SHP77 (cell line): ENCODE data around the gene MAST3.
A peak's percentile ranks its signal among the peaks of the same experiment; 100 is the strongest.
"Not testable (repeated sequence)": the region's sequence is repeated elsewhere in the genome, so short reads cannot be mapped to it uniquely, and the experiment has no call there.

Source experiments
- DNase-seq, 2 experiments: peaks; one replicate each; lab custom pipeline; 2025; lab: John Stamatoyannopoulos, UW

The MAST3 gene

GRCh38 chr19:18086590-18087138, 10.9 kb upstream of the MAST3 start, which contains the start of gene IL12RB1:
IL12RB1 (minus strand) TSS chr19:18086934; CDS start chr19:18086823, 111 bp downstream.
- no peak for DNase-seq

- DNase-seq: not testable (repeated sequence)
Measured at GRCh38 chr19:18089096-18089541, 8.5 kb upstream of the MAST3 start.

- no peak for DNase-seq
Measured at GRCh38 chr19:18089726-18090125, 7.9 kb upstream of the MAST3 start.

GRCh38 chr19:18090545-18091216, 6.9 kb upstream of the MAST3 start:
- DNase-seq: no peak

GRCh38 chr19:18091217-18091608, 6.4 kb upstream of the MAST3 start:
- DNase-seq: no peak

- peak in 1 of 2 experiments; percentile 7 for DNase-seq
Measured at GRCh38 chr19:18093439-18094161, 4.0 kb upstream of the MAST3 start.

- DNase-seq: no peak
Measured at GRCh38 chr19:18096258-18096657, 1.3 kb upstream of the MAST3 start.

- DNase-seq: no peak
Measured at GRCh38 chr19:18097993-18098890, 664 bp downstream of the MAST3 start.

- no peak for DNase-seq
Measured at GRCh38 chr19:18098891-18099622, 1.5 kb downstream of the MAST3 start.

GRCh38 chr19:18099623-18099995, 2.0 kb downstream of the MAST3 start:
- no peak for DNase-seq

- no peak for DNase-seq
Measured at GRCh38 chr19:18100710-18101109, 3.1 kb downstream of the MAST3 start.

GRCh38 chr19:18101268-18101667, 3.7 kb downstream of the MAST3 start:
- DNase-seq: no peak

- DNase-seq: no peak
Measured at GRCh38 chr19:18102916-18103542, 5.5 kb downstream of the MAST3 start.

GRCh38 chr19:18104793-18105131, 7.2 kb downstream of the MAST3 start:
- DNase-seq: no peak

- not testable (repeated sequence) for DNase-seq
Measured at GRCh38 chr19:18105259-18105658, 7.7 kb downstream of the MAST3 start.

- DNase-seq: no peak
Measured at GRCh38 chr19:18107235-18107634, 9.7 kb downstream of the MAST3 start.

GRCh38 chr19:18108897-18109296, 11.3 kb downstream of the MAST3 start:
- DNase-seq: no peak

GRCh38 chr19:18109341-18109732, 11.8 kb downstream of the MAST3 start:
- no peak for DNase-seq

- DNase-seq: peak in 1 of 2 experiments; percentile 34
Measured at GRCh38 chr19:18109733-18110608, 12.4 kb downstream of the MAST3 start.

- no peak for DNase-seq
Measured at GRCh38 chr19:18110609-18111232, 13.1 kb downstream of the MAST3 start.
